ENCODE results near the gene PPP6C. TPM values are rescaled to one million over a fixed set of nuclear protein-coding genes. Genes with fewer than 3 reads are reported as not detected.
A peak's percentile ranks its signal among the peaks of the same experiment; 100 is the strongest.

The PPP6C gene
- total and polyA plus RNA-seq, 2 of the 13 experiments (the other 11 are each of a cell fraction or from before 2014, with no cell fraction given) = 18.5 to 20.9 TPM

DNA sequence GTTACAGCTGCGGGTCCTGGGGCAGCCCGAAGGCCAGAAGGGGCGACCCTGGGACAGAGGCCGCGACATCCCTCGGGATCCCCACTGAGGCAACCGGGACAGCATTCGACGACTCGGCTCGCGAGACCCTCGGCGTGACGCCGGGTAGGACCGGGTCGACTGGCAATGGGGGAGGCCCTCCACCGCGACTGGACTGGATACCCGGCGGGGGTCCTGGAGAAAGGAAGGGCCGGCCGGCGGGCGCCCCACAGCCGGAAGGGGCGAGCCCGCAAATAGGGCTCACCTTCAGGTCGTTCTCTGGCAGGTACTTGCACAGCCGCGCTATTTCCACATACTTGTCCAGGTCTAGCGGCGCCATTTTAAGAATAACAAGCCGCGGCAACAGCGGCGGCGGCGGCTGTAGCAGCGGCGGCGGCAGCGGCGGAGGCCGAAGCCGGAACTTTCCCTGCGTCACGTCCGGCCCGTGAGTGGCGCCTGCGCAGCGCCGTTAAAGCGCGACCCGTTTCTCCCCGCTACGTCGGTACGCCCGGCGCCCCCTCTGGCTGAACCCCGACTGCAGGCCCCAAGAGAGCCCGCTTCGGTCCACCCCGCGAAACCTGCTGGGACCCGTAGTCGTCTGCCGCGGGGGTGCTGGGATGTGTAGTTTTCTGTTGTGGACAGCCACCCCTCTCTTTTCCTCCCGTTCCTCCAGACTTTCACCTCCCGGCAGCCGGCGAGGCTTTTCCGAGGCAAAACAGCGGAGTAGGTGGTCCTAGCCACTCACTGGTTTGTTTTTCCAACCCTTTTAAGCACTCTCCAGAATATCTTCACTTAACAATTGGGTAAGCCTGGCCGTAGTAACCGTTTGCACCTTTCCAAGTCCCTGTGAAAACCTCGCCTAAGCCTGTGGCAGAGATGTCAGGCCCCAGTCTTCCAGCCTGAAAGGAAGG is at the start of gene PPP6C (continued):
- TF ChIP-seq, protein P1, sequence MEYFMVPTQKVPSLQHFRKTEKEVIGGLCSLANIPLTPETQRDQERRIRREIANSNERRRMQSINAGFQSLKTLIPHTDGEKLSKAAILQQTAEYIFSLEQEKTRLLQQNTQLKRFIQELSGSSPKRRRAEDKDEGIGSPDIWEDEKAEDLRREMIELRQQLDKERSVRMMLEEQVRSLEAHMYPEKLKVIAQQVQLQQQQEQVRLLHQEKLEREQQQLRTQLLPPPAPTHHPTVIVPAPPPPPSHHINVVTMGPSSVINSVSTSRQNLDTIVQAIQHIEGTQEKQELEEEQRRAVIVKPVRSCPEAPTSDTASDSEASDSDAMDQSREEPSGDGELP (IDR thresholded peaks at IDR 0.05; ENCODE audit: borderline replicate concordance, low read depth) = no peak
- TF ChIP-seq ZNF850 (CRISPR knock-in tag; conservative IDR thresholded peaks at IDR 0.05) (no peak), FOXC1 (CRISPR knock-in tag; IDR thresholded peaks at IDR 0.05; ENCODE audit: borderline replicate concordance) (peak; percentile 70; the same call in 1 of the 2 replicates), NR2F6 (IDR thresholded peaks at IDR 0.05) (no peak), NR2F6 (CRISPR knock-in tag; IDR thresholded peaks at IDR 0.05) (no peak), NONO (IDR thresholded peaks at IDR 0.05) (no peak), NONO (CRISPR knock-in tag; conservative IDR thresholded peaks at IDR 0.05) (peak; percentile 76; the same call in 1 of the 2 replicates), ZFAT (CRISPR knock-in tag; conservative IDR thresholded peaks at IDR 0.05) (no peak), CENPT (CRISPR knock-in tag; IDR thresholded peaks at IDR 0.05; ENCODE audit: low read depth) (no peak), JUN (CRISPR knock-in tag; IDR thresholded peaks at IDR 0.05) (no peak), ZKSCAN8 (CRISPR knock-in tag; IDR thresholded peaks at IDR 0.05; ENCODE audit: borderline replicate concordance) (peak; percentile 66; the same call in 1 of the 2 replicates), ZBTB7A (CRISPR knock-in tag; IDR thresholded peaks at IDR 0.05) (no peak), ETV6 (CRISPR knock-in tag; conservative IDR thresholded peaks at IDR 0.05) (0 out of 2 replicates have a peak, but pooled peaks have one; percentile 56), ATF7-NPFF (CRISPR knock-in tag; IDR thresholded peaks at IDR 0.05; ENCODE audit: low read depth) (peak; percentile 59; the same call in 1 of the 2 replicates), MIER3 (CRISPR knock-in tag; IDR thresholded peaks at IDR 0.05; ENCODE audit: borderline replicate concordance) (peak; percentile 96; the same call in 1 of the 2 replicates), EEA1 (CRISPR knock-in tag; IDR thresholded peaks at IDR 0.05; ENCODE audit: borderline replicate concordance) (peak; percentile 64; the same call in 1 of the 2 replicates), RFXAP (CRISPR knock-in tag; IDR thresholded peaks at IDR 0.05; ENCODE audit: borderline replicate concordance) (no peak), DMAP1 (CRISPR knock-in tag; IDR thresholded peaks at IDR 0.05) (peak; percentile 77), MED1 (CRISPR knock-in tag; IDR thresholded peaks at IDR 0.05) (peak; percentile 59), SP4 (CRISPR knock-in tag; IDR thresholded peaks at IDR 0.05) (peak; percentile 71), ZNF557 (CRISPR knock-in tag; IDR thresholded peaks at IDR 0.05) (no peak)
- TF ChIP-seq, protein P2, sequence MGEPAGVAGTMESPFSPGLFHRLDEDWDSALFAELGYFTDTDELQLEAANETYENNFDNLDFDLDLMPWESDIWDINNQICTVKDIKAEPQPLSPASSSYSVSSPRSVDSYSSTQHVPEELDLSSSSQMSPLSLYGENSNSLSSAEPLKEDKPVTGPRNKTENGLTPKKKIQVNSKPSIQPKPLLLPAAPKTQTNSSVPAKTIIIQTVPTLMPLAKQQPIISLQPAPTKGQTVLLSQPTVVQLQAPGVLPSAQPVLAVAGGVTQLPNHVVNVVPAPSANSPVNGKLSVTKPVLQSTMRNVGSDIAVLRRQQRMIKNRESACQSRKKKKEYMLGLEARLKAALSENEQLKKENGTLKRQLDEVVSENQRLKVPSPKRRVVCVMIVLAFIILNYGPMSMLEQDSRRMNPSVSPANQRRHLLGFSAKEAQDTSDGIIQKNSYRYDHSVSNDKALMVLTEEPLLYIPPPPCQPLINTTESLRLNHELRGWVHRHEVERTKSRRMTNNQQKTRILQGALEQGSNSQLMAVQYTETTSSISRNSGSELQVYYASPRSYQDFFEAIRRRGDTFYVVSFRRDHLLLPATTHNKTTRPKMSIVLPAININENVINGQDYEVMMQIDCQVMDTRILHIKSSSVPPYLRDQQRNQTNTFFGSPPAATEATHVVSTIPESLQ (CRISPR knock-in tag; conservative IDR thresholded peaks at IDR 0.05) = no peak
- TF ChIP-seq, protein P3, sequence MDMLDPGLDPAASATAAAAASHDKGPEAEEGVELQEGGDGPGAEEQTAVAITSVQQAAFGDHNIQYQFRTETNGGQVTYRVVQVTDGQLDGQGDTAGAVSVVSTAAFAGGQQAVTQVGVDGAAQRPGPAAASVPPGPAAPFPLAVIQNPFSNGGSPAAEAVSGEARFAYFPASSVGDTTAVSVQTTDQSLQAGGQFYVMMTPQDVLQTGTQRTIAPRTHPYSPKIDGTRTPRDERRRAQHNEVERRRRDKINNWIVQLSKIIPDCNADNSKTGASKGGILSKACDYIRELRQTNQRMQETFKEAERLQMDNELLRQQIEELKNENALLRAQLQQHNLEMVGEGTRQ (IDR thresholded peaks at IDR 0.05; ENCODE audit: low read depth, low read length) = no peak
- TF ChIP-seq, protein P3 (CRISPR knock-in tag; IDR thresholded peaks at IDR 0.05; ENCODE audit: borderline replicate concordance) = no peak
